Gastrocnemius medialis (tissue), 4 donors: Measurements from ENCODE around the gene STOX1. TPM values are rescaled to one million over a fixed set of nuclear protein-coding genes. Genes with fewer than 3 reads are reported as not detected.
"Not testable (repeated sequence)": the region's sequence is repeated elsewhere in the genome, so short reads cannot be mapped to it uniquely, and the experiment has no call there.

Experiments used
- ATAC-seq, 2 donors: fragments of 150-250 bp; one replicate each; pipeline ENCODE4 v1.9.1; 2016
- DNase-seq, 2 donors: peaks; one replicate each; pipeline ENCODE4 v3.0.0-alpha.2; 2019
- H3K27ac ChIP-seq, 4 donors: fragments of 200-600 bp; sonication (generic); 1 replicate in 1 of 4; 2 replicates in 3 of 4; pipeline ENCODE4 v1.5.1; 2016 to 2018; ENCODE audit warnings: mild to moderate bottlenecking in 2 of 4, moderate library complexity in 1 of 4
- H3K27me3 ChIP-seq, 3 donors: fragments of 200-600 bp; sonication (generic) in 2 of 3; 1 replicate in 1 of 3; 2 replicates in 2 of 3; pipeline versions ENCODE4 v1.5.1 to v1.6.0; 2016 to 2019; ENCODE audit warnings: mild to moderate bottlenecking in 1 of 3, moderate library complexity in 1 of 3
- H3K36me3 ChIP-seq, 2 donors: fragments of 200-600 bp; sonication (generic) in 1 of 2; one replicate each; pipeline ENCODE4 v1.5.1; 2017 to 2018
- H3K4me1 ChIP-seq, 2 donors: fragments of 200-600 bp; sonication (generic) in 1 of 2; one replicate each; pipeline ENCODE4 v1.5.1; 2016 to 2017; ENCODE audit warnings: mild to moderate bottlenecking in 2 of 2
- H3K4me3 ChIP-seq, 4 donors: fragments of 200-600 bp; sonication (generic) in 3 of 4; 1 replicate in 1 of 4; 2 replicates in 3 of 4; pipeline ENCODE4 v1.5.1; 2016 to 2019; ENCODE audit warnings: mild to moderate bottlenecking in 2 of 4
- H3K9me3 ChIP-seq, 3 donors: fragments of 200-600 bp; sonication (generic) in 2 of 3; 1 replicate in 1 of 3; 2 replicates in 2 of 3; pipeline ENCODE4 v1.5.1; 2016 to 2019
- POLR2A ChIP-seq, 2 donors: fragments of 450-650 bp; IDR thresholded peaks; one replicate each; pipeline ENCODE4 v1.6.1; 2017; ENCODE audit warnings: antibody characterized with exemption in 2 of 2, mild to moderate bottlenecking in 2 of 2, moderate library complexity in 2 of 2
- in situ Hi-C, 4 donors: fragments of 200-750 bp; cut with MboI; loops; one replicate each; pipeline versions ENCODE4 v1.15.0 to v1.8.0; 2017; ENCODE audit warnings: low sequenced_read_pairs in 4 of 4
- intact Hi-C: fragments of 100-400 bp; cut with DNase I; formaldehyde crosslinking; loops from one replicate; pipeline ENCODE4 v1.15.1; 2023; ENCODE audit warnings: low total_unique reads
- total RNA-seq, 4 donors: library from RNA; depleted of rRNA; stranded (reverse); fragments of >200 nt; gene quantifications; one replicate each; pipeline versions ENCODE4 v1.1.0 to v1.2.3, GENCODE V29; 2016
- TF ChIP-seq, protein P1 (sequence below), 5 experiments: fragments of 450-650 bp in 3 of 5; fragments of 200-600 bp in 2 of 5; sonication (generic) in 2 of 5; IDR thresholded peaks in 4 of 5; conservative IDR thresholded peaks in 1 of 5; 1 replicate in 4 of 5; 2 replicates in 1 of 5; pipeline ENCODE4 v1.5.1; 2016 to 2019; ENCODE audit warnings: antibody characterized with exemption in 5 of 5, mild to moderate bottlenecking in 3 of 5, moderate library complexity in 3 of 5

The STOX1 gene
- total RNA-seq, 4 donors from 2014 or later, result 0.10 to 1.5 (median 1.1) TPM

DNA sequence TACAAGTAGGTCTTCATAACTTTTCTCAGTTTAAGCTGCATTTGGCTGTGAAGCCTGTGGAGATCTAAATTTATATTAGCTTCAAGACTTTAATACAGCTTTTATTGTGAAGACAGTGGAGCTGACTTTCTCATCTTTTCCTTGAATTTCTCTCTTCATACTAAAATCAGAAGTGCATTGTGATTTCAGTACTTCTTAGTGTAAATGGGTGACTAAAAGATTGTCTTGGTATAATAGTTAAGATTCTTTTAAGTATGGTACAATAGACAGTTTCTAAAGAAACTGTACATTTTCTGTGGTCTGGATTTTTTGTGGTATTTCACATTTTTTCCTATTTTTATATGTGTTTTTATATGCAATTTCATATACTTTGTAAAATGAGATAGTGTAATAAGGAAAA, 107.7 kb downstream of the STOX1 start:
- Histone ChIP-seq H3K9me3 (no peaks in the 10 kb centered on the region), H3K27me3 (no peaks in the 10 kb centered on the region), H3K4me3 (no peak overlapping the region), H3K4me1 (no peaks in the 10 kb centered on the region), H3K36me3 (peaks cover 0 to 27% of the 10 kb centered on the region in 2 donors), H3K27ac (no peak overlapping the region)
- no peak for ATAC-seq
- intact Hi-C loops (no loop called here), in situ Hi-C loops (no loop called here)
- TF ChIP-seq, protein P1, sequence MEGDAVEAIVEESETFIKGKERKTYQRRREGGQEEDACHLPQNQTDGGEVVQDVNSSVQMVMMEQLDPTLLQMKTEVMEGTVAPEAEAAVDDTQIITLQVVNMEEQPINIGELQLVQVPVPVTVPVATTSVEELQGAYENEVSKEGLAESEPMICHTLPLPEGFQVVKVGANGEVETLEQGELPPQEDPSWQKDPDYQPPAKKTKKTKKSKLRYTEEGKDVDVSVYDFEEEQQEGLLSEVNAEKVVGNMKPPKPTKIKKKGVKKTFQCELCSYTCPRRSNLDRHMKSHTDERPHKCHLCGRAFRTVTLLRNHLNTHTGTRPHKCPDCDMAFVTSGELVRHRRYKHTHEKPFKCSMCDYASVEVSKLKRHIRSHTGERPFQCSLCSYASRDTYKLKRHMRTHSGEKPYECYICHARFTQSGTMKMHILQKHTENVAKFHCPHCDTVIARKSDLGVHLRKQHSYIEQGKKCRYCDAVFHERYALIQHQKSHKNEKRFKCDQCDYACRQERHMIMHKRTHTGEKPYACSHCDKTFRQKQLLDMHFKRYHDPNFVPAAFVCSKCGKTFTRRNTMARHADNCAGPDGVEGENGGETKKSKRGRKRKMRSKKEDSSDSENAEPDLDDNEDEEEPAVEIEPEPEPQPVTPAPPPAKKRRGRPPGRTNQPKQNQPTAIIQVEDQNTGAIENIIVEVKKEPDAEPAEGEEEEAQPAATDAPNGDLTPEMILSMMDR (IDR thresholded peaks at IDR 0.05 in 4 of 5, conservative IDR thresholded peaks at IDR 0.05 in 1 of 5), result no peak
- TF ChIP-seq POLR2A (IDR thresholded peaks at IDR 0.05), result no peak
- DNase-seq, result no peak

DNA sequence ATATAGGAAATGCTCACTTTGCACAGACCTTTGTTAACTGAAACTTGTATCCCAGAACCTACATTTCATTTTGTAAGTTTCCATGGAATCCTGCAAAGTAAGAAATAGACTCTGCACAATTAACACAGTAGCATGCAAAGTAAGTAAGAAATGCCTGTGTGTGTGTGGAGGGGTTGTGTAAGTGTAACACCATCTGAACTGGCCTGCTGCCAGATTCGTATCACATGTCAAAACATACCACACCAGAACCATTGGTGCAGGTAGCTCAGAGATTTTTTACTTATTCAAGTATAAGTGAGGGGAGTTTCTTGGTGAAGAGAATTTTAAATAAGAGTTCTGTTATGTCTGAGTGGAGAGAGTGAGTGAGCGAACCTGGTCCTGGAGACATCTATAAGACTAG, 110.8 kb downstream of the STOX1 start:
- TF ChIP-seq, protein P1 (IDR thresholded peaks at IDR 0.05 in 4 of 5, conservative IDR thresholded peaks at IDR 0.05 in 1 of 5), result no peak
- TF ChIP-seq POLR2A (IDR thresholded peaks at IDR 0.05), result no peak
- ATAC-seq, result no peak

DNA sequence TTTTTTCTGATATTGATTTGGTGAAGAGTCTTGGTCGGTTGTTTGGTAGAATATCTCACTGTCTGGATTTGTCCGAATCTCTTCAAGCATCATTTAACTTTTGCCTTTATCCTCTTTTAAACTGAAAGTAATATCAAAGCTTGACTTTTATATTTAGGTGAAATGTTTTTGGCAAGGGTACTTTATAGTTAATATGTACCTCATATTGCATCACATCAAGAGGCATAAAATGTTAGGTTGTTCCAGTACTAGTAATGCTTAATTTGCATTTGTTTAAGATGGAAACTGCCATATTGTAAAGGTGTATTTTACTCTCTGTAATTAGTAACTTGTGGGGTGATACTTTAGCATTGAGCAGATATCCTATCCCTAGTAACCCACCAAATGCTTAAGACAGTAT, 111.6 kb downstream of the STOX1 start:
- in situ Hi-C loops, result no loop called here
- ATAC-seq, result no peak
- no peak overlapping the region for H3K27ac ChIP-seq

More for the DNA sequence above, 110.8 kb downstream of the STOX1 start:
- Histone ChIP-seq H3K4me3 (no peak overlapping the region), H3K27ac (no peak overlapping the region), H3K36me3 (peaks cover 0 to 22% of the 10 kb centered on the region in 2 donors), H3K9me3 (no peaks in the 10 kb centered on the region), H3K27me3 (no peaks in the 10 kb centered on the region), H3K4me1 (peaks cover 0 to 7% of the 10 kb centered on the region in 2 donors)
- in situ Hi-C loops (no loop called here), intact Hi-C loops (no loop called here)
- DNase-seq, result peak in 1 of 2 donors; percentile 15

DNA sequence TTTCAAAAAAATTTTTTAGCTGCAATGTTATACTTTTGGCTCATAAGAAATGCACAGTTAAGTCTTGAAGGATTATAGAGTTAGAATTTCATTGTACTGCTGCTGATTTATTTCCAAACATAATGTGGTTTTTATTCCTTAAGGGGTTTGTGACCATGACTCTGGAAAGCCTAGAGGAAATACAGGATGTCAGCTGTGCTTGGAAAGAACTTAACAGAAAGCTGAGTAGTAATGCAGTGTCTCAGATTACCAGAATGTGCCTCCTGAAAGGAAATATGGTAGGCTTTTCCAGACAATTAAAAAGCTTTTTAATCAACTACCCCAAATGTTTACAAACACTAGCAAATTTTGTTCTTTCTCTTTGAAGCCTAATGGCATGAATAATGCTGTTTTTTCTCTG, 113.6 kb downstream of the STOX1 start:
- DNase-seq, H3K9me3 ChIP-seq, in situ Hi-C loops, intact Hi-C loops, H3K27me3 ChIP-seq, H3K4me3 ChIP-seq, H3K27ac ChIP-seq, ATAC-seq, H3K4me1 ChIP-seq: not testable (repeated sequence)
- H3K36me3 ChIP-seq, result peaks cover 0 to 42% of the 10 kb centered on the region in 2 donors

More for the DNA sequence above, 111.6 kb downstream of the STOX1 start:
- no peak overlapping the region for H3K4me3 ChIP-seq
- H3K9me3 ChIP-seq, result no peaks in the 10 kb centered on the region
- intact Hi-C loops, result no loop called here
- H3K27me3 ChIP-seq, result no peaks in the 10 kb centered on the region
- peaks cover 0 to 7% of the 10 kb centered on the region in 2 donors for H3K4me1 ChIP-seq
- H3K36me3 ChIP-seq, result peaks cover 0 to 29% of the 10 kb centered on the region in 2 donors
- DNase-seq, result no peak
- no peak for TF ChIP-seq POLR2A (IDR thresholded peaks at IDR 0.05)
- TF ChIP-seq, protein P1 (IDR thresholded peaks at IDR 0.05 in 4 of 5, conservative IDR thresholded peaks at IDR 0.05 in 1 of 5), result no peak

Other genes starting within 250 kb of the STOX1 start
- 10 to 100 TPM; 17.8 to 71.3 (median 37.7) TPM for gene CCAR1, start 106.3 kb upstream of the STOX1 start, total RNA-seq
- 10 to 100 TPM; 17.2 to 25.9 (median 23.7) TPM for gene DDX50, start 73.8 kb downstream of the STOX1 start, total RNA-seq
- 10 to 100 TPM; 44.4 to 66.8 (median 53.7) TPM for gene DDX21, start 128.6 kb downstream of the STOX1 start, total RNA-seq
- 10 to 100 TPM; 24.0 to 41.3 (median 33.9) TPM for gene KIFBP, start 161.3 kb downstream of the STOX1 start, total RNA-seq